Small intestine (tissue), 7 donors: Measurements from ENCODE around the gene IDUA. TPM values are rescaled to one million over a fixed set of nuclear protein-coding genes. Genes with fewer than 3 reads are reported as not detected.

Experiments used
- DNase-seq, 2 donors: peaks; one replicate each; pipeline versions ENCODE4 v3.0.0 to v3.0.0-alpha.2; 2013
- FAIRE-seq: peaks from 2 replicates; lab custom pipeline; 2012; peaks lifted over from hg19 to GRCh38; lab: Jason Lieb, UNC
- H3K27ac ChIP-seq, 3 donors: one replicate each; pipeline ENCODE4 v1.5.1; 2013; ENCODE audit warnings: low read length in 2 of 3, mild to moderate bottlenecking in 2 of 3, control low read depth in 1 of 3, inconsistent platforms in 1 of 3, low read depth in 1 of 3, moderate library complexity in 1 of 3
- H3K27me3 ChIP-seq, 3 donors: one replicate each; pipeline ENCODE4 v1.6.1; 2013; ENCODE audit warnings: low read length in 3 of 3, inconsistent platforms in 1 of 3; ENCODE audit not compliant: control insufficient read depth in 3 of 3, insufficient read depth in 3 of 3
- H3K36me3 ChIP-seq, 3 donors: one replicate each; pipeline ENCODE4 v1.6.1; 2013; ENCODE audit warnings: low read length in 3 of 3, inconsistent platforms in 1 of 3, low read depth in 1 of 3, mild to moderate bottlenecking in 1 of 3, moderate library complexity in 1 of 3; ENCODE audit not compliant: control insufficient read depth in 3 of 3, insufficient read depth in 2 of 3
- H3K4me1 ChIP-seq, 3 donors: one replicate each; pipeline ENCODE4 v1.6.1; 2013; ENCODE audit warnings: low read length in 2 of 3, inconsistent platforms in 1 of 3, low read depth in 1 of 3, mild to moderate bottlenecking in 1 of 3, moderate library complexity in 1 of 3; ENCODE audit not compliant: control insufficient read depth in 3 of 3, insufficient read depth in 2 of 3
- H3K4me3 ChIP-seq, 3 donors: one replicate each; pipeline ENCODE4 v1.5.1; 2013; ENCODE audit warnings: low read length in 3 of 3, control low read depth in 1 of 3, inconsistent platforms in 1 of 3, low read depth in 1 of 3, mild to moderate bottlenecking in 1 of 3, moderate library complexity in 1 of 3
- H3K9me3 ChIP-seq, 2 donors: one replicate each; pipeline ENCODE4 v1.6.1; 2013; ENCODE audit warnings: low read depth in 1 of 2, low read length in 1 of 2; ENCODE audit not compliant: control insufficient read depth in 2 of 2, insufficient read depth in 1 of 2
- WGBS, 3 donors: extraction: QIAGEN DNeasy Blood & Tissue Kit; methylation state at CpG; one replicate each; pipeline ENCODE4 v1.1.7; 2013; 5-methylcytosine and 5-hydroxymethylcytosine counted together
- polyA plus RNA-seq, 4 donors: library from polyadenylated mRNA; stranded (reverse) in 3 of 4; unstranded in 1 of 4; fragments of 200-250 nt in 3 of 4; fragments of 120-200 nt in 1 of 4; gene quantifications; one replicate each; pipeline versions ENCODE4 v1.2.1 to v1.2.3, GENCODE V29; 2013
- donor health status: healthy with polysubstance abuse.
- donor health status: control.
- donor health status: control.
- donor health status: Bipolar disorder and iron deficiency.
- donor health status: healthy.

Gene IDUA
- polyA plus RNA-seq, 4 donors, result 10.8 to 20.9 (median 13.1) TPM

GRCh38 chr4:954211-955020, 32.4 kb upstream of the IDUA start:
- Histone ChIP-seq H3K4me1 (no peaks in the 10 kb centered on the region), H3K4me3 (no peak overlapping the region), H3K36me3 (peaks cover 2 to 57% (median 3%) of the 10 kb centered on the region in 3 donors), H3K27me3 (no peaks in the 10 kb centered on the region), H3K9me3 (no peaks in the 10 kb centered on the region), H3K27ac (no peak overlapping the region)
- no peak for DNase-seq
- WGBS, 3 donors, result 92% methylated on average over 17 of the region's 17 CpGs
- FAIRE-seq, result no peak

- 92 to 95% (median 93%) methylated on average over 31 to 33 of the region's 33 CpGs for WGBS, 3 donors
- Histone ChIP-seq H3K4me3 (no peak overlapping the region), H3K27me3 (no peaks in the 10 kb centered on the region), H3K36me3 (peaks cover 3 to 66% (median 7%) of the 10 kb centered on the region in 3 donors), H3K27ac (no peak overlapping the region), H3K4me1 (no peaks in the 10 kb centered on the region), H3K9me3 (no peaks in the 10 kb centered on the region)
- FAIRE-seq, result no peak
- DNase-seq, result no peak
These were observed 31.5 kb upstream of the IDUA start for GRCh38 chr4:955161-955921.

- Histone ChIP-seq H3K27ac (no peak overlapping the region), H3K36me3 (peaks cover 3 to 73% (median 7%) of the 10 kb centered on the region in 3 donors), H3K4me1 (no peaks in the 10 kb centered on the region), H3K9me3 (no peaks in the 10 kb centered on the region), H3K27me3 (no peaks in the 10 kb centered on the region), H3K4me3 (no peak overlapping the region)
- DNase-seq (no peak), FAIRE-seq (no peak)
- 74 to 91% (median 82%) methylated on average over 9 to 12 of the region's 12 CpGs for WGBS, 3 donors
These were observed 30.9 kb upstream of the IDUA start for GRCh38 chr4:955931-956381.

- Histone ChIP-seq H3K27ac (no peak overlapping the region), H3K9me3 (no peaks in the 10 kb centered on the region), H3K4me1 (no peaks in the 10 kb centered on the region), H3K4me3 (no peak overlapping the region), H3K36me3 (peaks cover 3 to 74% (median 10%) of the 10 kb centered on the region in 3 donors), H3K27me3 (no peaks in the 10 kb centered on the region)
- 80 to 84% (median 82%) methylated on average over 14 of the region's 14 CpGs for WGBS, 3 donors
- DNase-seq (no peak), FAIRE-seq (no peak)
These were observed 30.2 kb upstream of the IDUA start for GRCh38 chr4:956531-957230.

- 78 to 80% (median 79%) methylated on average over 8 of the region's 8 CpGs for WGBS, 3 donors
- DNase-seq (no peak), FAIRE-seq (no peak)
These were observed 29.6 kb upstream of the IDUA start for GRCh38 chr4:957231-957580.

GRCh38 chr4:957581-958313, 29.1 kb upstream of the IDUA start:
- Histone ChIP-seq H3K27me3 (no peaks in the 10 kb centered on the region), H3K36me3 (peaks cover 5 to 79% (median 19%) of the 10 kb centered on the region in 3 donors), H3K9me3 (no peaks in the 10 kb centered on the region), H3K4me1 (no peaks in the 10 kb centered on the region), H3K27ac (no peak overlapping the region), H3K4me3 (no peak overlapping the region)
- FAIRE-seq (no peak), DNase-seq (no peak)
- 94 to 95% (median 94%) methylated on average over 44 to 45 of the region's 45 CpGs for WGBS, 3 donors

More at GRCh38 chr4:957231-957580, 29.6 kb upstream of the IDUA start:
- Histone ChIP-seq H3K36me3 (peaks cover 5 to 76% (median 16%) of the 10 kb centered on the region in 3 donors), H3K27ac (no peak overlapping the region), H3K4me1 (no peaks in the 10 kb centered on the region), H3K4me3 (no peak overlapping the region), H3K27me3 (no peaks in the 10 kb centered on the region), H3K9me3 (no peaks in the 10 kb centered on the region)

- Histone ChIP-seq H3K4me3 (no peak overlapping the region), H3K27ac (no peak overlapping the region), H3K9me3 (no peaks in the 10 kb centered on the region), H3K27me3 (no peaks in the 10 kb centered on the region), H3K4me1 (no peaks in the 10 kb centered on the region), H3K36me3 (peaks cover 5 to 79% (median 19%) of the 10 kb centered on the region in 3 donors)
- FAIRE-seq (no peak), DNase-seq (no peak)
- 89 to 91% (median 90%) methylated on average over 12 to 17 of the region's 17 CpGs for WGBS, 3 donors
These were observed 28.6 kb upstream of the IDUA start for GRCh38 chr4:958314-958665.
